Measurements from ENCODE around the gene ENTHD1. TPM values are rescaled to one million over a fixed set of nuclear protein-coding genes. Genes with fewer than 3 reads are reported as not detected.

ENTHD1 gene
- total RNA-seq, 4 donors from 2014 or later, result 0.42 to 3.3 (median 1.8) TPM

DNA sequence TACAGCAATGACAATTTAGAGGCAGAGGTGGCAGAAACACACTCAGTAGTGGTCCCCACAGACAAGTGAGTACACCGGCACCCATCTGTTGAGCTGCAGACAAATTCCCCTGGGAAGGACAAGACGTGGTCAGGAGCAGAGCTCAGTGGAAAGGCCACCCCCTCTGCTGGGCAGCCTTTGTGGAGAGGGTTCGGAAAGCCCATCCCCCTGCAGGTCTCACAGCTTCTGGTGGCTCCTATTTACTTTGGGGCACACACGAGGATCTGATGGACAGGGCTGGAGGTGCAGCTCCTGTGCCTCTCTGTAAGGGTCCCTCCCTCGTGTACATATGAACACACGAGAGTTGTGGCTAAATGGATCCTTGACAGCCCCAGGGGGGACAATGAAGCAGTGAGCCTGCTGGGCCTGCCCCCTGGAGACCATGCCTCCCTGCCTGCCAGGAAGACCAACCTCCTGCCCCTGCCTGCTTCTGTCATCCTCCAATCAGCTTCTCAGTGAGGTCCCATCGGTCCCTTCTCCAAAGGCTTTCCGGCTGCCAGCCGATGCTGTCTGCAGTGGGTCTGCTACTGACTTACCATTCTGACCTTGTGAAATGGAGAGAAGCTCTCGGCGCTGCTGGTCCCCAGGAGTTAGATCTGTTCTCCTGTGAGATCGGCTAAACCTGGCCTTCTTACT, 161.5 kb downstream of the ENTHD1 start:
- Histone ChIP-seq H3K9me3 (peaks cover 0 to 6% (median 0%) of the 10 kb centered on the region in 4 donors), H3K4me1 (no peaks in the 10 kb centered on the region), H3K36me3 (no peaks in the 10 kb centered on the region), H3K27me3 (no peaks in the 10 kb centered on the region), H3K4me3 (no peak overlapping the region), H3K27ac (no peak overlapping the region)
- no peak for DNase-seq (ENCODE audit: low spot score in 2 of 2)
- no peak for TF ChIP-seq POLR2A (IDR thresholded peaks at IDR 0.05)
- TF ChIP-seq, protein P1, sequence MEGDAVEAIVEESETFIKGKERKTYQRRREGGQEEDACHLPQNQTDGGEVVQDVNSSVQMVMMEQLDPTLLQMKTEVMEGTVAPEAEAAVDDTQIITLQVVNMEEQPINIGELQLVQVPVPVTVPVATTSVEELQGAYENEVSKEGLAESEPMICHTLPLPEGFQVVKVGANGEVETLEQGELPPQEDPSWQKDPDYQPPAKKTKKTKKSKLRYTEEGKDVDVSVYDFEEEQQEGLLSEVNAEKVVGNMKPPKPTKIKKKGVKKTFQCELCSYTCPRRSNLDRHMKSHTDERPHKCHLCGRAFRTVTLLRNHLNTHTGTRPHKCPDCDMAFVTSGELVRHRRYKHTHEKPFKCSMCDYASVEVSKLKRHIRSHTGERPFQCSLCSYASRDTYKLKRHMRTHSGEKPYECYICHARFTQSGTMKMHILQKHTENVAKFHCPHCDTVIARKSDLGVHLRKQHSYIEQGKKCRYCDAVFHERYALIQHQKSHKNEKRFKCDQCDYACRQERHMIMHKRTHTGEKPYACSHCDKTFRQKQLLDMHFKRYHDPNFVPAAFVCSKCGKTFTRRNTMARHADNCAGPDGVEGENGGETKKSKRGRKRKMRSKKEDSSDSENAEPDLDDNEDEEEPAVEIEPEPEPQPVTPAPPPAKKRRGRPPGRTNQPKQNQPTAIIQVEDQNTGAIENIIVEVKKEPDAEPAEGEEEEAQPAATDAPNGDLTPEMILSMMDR (IDR thresholded peaks at IDR 0.05), result no peak
- TF ChIP-seq EP300 (IDR thresholded peaks at IDR 0.05), result no peak
- 38 to 49% methylated on average over 10 to 12 of the region's 12 CpGs for WGBS, 2 donors

DNA sequence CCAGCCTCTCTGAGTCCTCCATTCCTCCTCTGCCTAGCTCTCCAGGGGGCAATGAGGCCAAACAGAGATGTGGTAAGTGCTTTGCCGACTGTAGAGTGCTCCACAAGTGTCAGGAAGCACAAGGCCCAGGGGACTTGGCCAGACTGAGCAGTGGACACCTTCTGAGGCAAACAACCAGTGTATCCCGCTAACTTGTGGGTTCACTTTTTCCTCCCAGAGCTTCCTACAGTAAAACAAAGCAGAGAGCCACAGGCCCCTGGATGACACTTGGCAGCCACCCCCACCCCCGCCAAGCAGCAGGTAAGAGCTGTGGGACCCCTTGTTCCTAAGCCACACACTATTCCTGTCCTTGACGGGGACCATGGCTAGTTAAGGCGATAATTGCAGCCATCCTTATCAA, 162.1 kb downstream of the ENTHD1 start:
- Histone ChIP-seq H3K27ac (no peak overlapping the region), H3K27me3 (no peaks in the 10 kb centered on the region), H3K4me1 (no peaks in the 10 kb centered on the region), H3K9me3 (peaks cover 0 to 6% (median 0%) of the 10 kb centered on the region in 4 donors), H3K4me3 (no peak overlapping the region), H3K36me3 (no peaks in the 10 kb centered on the region)
- TF ChIP-seq EP300 (IDR thresholded peaks at IDR 0.05) (no peak), POLR2A (IDR thresholded peaks at IDR 0.05) (no peak)
- TF ChIP-seq, protein P1 (IDR thresholded peaks at IDR 0.05), result no peak
- 20 to 87% methylated on average over 1 to 5 of the region's 5 CpGs for WGBS, 2 donors
- DNase-seq (ENCODE audit: low spot score in 2 of 2), result no peak

DNA sequence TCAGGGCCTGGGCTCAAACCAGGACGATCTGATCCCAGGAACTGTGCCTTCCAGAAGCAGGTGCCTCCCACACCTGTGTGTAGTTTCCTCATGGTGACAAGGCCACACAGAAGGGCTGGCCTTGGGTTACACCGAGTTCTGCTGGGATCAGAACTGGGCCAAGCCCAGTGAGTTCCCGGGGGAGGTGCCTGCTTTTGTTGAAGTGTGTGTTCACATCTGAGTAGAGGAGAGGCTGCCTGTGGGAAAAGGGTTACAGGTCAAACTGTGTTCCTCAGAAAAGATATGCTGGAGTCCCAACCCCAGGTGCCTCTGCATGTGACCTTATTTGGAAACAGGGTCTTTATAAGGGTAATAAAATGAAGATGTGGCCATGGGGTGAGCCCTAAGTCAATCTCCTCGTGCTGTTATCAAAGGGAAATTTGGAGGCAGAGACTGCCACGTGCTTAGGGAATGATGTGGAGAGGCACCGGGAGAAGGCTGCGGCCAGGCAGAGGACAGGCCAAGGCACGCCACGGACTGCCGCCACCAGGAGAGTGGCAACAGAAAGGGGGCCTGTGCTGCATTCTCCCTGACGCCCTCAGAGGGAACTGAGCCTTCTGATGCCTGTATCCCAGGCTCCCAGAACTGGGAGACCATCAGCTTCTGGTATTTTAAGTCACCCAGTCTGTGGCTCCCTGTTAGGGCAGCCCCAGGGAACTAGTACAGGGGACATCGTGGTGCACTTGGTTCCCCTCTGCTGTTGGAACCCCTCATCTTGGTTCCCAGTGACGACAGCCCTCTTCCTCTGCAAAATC, 164.2 kb downstream of the ENTHD1 start:
- H3K4me3 ChIP-seq, result no peak overlapping the region
- no peak for DNase-seq (ENCODE audit: low spot score in 2 of 2)
- no peak for TF ChIP-seq POLR2A (IDR thresholded peaks at IDR 0.05)
- TF ChIP-seq, protein P1 (IDR thresholded peaks at IDR 0.05), result no peak
- TF ChIP-seq EP300 (IDR thresholded peaks at IDR 0.05), result no peak
- no peaks in the 10 kb centered on the region for H3K27me3 ChIP-seq
- 75 to 80% methylated on average over 13 of the region's 13 CpGs for WGBS, 2 donors
- H3K27ac ChIP-seq, result no peak overlapping the region
- no peaks in the 10 kb centered on the region for H3K36me3 ChIP-seq
- H3K9me3 ChIP-seq, result peaks cover 0 to 6% (median 0%) of the 10 kb centered on the region in 4 donors
- no peaks in the 10 kb centered on the region for H3K4me1 ChIP-seq

DNA sequence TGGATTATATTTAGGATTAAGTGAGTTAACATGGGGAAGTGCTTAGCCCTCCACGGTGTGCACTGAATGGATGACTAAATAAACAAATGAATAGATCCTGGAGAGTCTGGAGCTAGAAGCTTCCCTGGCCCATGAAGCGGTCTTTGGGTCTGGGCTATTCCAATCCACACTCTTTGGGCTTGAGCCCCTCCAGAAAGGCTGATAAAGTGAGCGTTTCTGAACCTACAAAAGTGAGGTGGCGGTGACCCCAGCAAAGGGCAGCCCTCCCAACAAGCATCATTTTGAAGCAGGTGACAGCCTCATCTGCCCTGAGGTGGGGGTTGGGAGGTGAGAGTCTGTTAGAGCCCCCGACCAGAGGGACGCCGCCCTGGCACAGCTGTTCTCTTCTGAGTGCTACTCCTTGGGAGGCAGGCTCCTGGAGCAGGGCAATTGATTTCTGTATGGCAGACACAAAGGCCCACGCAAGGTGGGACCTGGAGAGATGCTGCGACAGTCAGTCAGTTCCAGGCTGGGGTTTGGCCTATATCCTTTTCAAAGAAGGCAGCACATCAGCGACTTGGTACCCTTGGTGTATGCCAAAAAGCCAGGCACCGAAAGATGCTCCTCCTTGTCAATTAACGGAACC, 165.2 kb downstream of the ENTHD1 start:
- Histone ChIP-seq H3K36me3 (no peaks in the 10 kb centered on the region), H3K27me3 (no peaks in the 10 kb centered on the region), H3K4me3 (no peak overlapping the region), H3K4me1 (no peaks in the 10 kb centered on the region), H3K9me3 (peaks cover 0 to 6% (median 0%) of the 10 kb centered on the region in 4 donors), H3K27ac (no peak overlapping the region)
- DNase-seq (ENCODE audit: low spot score in 2 of 2), result no peak
- TF ChIP-seq EP300 (IDR thresholded peaks at IDR 0.05), result no peak
- TF ChIP-seq POLR2A (IDR thresholded peaks at IDR 0.05), result no peak
- TF ChIP-seq, protein P1 (IDR thresholded peaks at IDR 0.05), result no peak
- WGBS, 2 donors, result 83 to 88% methylated on average over 11 to 12 of the region's 12 CpGs

DNA sequence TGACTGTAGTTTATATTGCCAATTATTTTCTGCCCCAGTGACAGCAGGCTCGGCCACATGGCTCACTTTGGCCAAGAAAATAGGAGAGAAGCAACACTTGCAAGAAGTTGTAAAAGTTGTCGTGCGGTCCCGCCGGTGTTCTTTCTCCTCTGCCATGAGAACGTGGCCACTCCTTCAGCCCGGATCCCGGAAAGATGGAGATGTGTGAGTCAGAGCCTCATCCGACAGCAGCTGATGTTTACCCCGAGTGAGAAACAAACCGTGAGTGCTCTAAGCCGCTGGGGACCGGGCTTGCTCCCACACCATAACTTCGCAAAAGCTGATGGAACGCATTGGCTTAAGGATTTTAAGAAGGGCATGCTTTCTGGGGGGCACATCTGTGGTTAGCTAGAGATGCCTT, 166.0 kb downstream of the ENTHD1 start:
- Histone ChIP-seq H3K27me3 (no peaks in the 10 kb centered on the region), H3K9me3 (peaks cover 0 to 6% (median 0%) of the 10 kb centered on the region in 4 donors), H3K27ac (no peak overlapping the region), H3K4me1 (no peaks in the 10 kb centered on the region), H3K4me3 (no peak overlapping the region), H3K36me3 (no peaks in the 10 kb centered on the region)
- DNase-seq (ENCODE audit: low spot score in 2 of 2), result no peak
- TF ChIP-seq, protein P1 (IDR thresholded peaks at IDR 0.05), result no peak
- TF ChIP-seq POLR2A (IDR thresholded peaks at IDR 0.05), result no peak
- TF ChIP-seq EP300 (IDR thresholded peaks at IDR 0.05), result no peak
- 55 to 61% methylated on average over 15 of the region's 15 CpGs for WGBS, 2 donors

All from tibial nerve (tissue), 4 donors.